OCI-LY7 (cell line): ENCODE data around the gene INSRR. TPM values are rescaled to one million over a fixed set of nuclear protein-coding genes. Genes with fewer than 3 reads are reported as not detected.

Source experiments
- BruUV-seq: library from RNA; stranded (reverse); fragments of 400-500 nt; replicated peaks from 2 replicates; lab custom pipeline; 2021; lab: Mats Ljungman, UMichigan
- CTCF ChIA-PET: fragments of 300-600 bp; sonication (Branson Sonifier 250); formaldehyde crosslinking; loops from one replicate; lab custom pipeline; 2022; ENCODE audit warnings: antibody characterized with exemption; ENCODE audit not compliant: unreplicated experiment; lab: Charles Lee
- POLR2A ChIA-PET: fragments of 300-600 bp; sonication (Branson Sonifier 250); formaldehyde crosslinking; loops from one replicate; lab custom pipeline; 2022; ENCODE audit warnings: antibody characterized with exemption; lab: Charles Lee
- DNase-seq: peaks from one replicate; pipeline ENCODE4 v3.0.0-alpha.2; 2015; ENCODE audit warnings: low spot score
- H2AFZ ChIP-seq: fragments of 200-600 bp; sonication (generic), shearing (Covaris generic); 2 replicates; pipeline ENCODE4 v1.6.1; 2014; ENCODE audit warnings: mild to moderate bottlenecking, antibody characterized with exemption, low read length, moderate library complexity
- H3K27ac ChIP-seq: fragments of 200-600 bp; sonication (generic); 2 replicates; pipeline ENCODE4 v1.5.1; 2014; ENCODE audit warnings: mixed run types, low read depth, mild to moderate bottlenecking, moderate library complexity, low read length, inconsistent platforms; ENCODE audit not compliant: poor library complexity, severe bottlenecking
- H3K36me3 ChIP-seq: fragments of 200-600 bp; sonication (generic); 2 replicates; pipeline ENCODE4 v1.6.1; 2014; ENCODE audit warnings: mild to moderate bottlenecking, antibody characterized with exemption, low read length, moderate library complexity, mixed read lengths; ENCODE audit not compliant: insufficient read depth
- H3K4me1 ChIP-seq: fragments of 200-600 bp; sonication (generic); 2 replicates; pipeline ENCODE4 v1.5.1; 2014; ENCODE audit warnings: mild to moderate bottlenecking, low read length; ENCODE audit not compliant: insufficient read depth, poor library complexity, severe bottlenecking
- H3K4me2 ChIP-seq: fragments of 200-600 bp; sonication (generic); 2 replicates; pipeline ENCODE4 v1.6.1; 2014; ENCODE audit warnings: mild to moderate bottlenecking, low read length
- H3K4me3 ChIP-seq: fragments of 200-600 bp; sonication (generic); 2 replicates; pipeline ENCODE4 v1.5.1; 2014; ENCODE audit warnings: mild to moderate bottlenecking, low read depth, low read length; ENCODE audit not compliant: poor library complexity, severe bottlenecking
- H3K79me2 ChIP-seq: fragments of 200-600 bp; sonication (generic); 2 replicates; pipeline ENCODE4 v1.6.1; 2016; ENCODE audit warnings: low read depth, mild to moderate bottlenecking, low read length, moderate library complexity, mixed read lengths; ENCODE audit not compliant: insufficient read depth
- H3K9me2 ChIP-seq: fragments of 200-600 bp; sonication (generic); 2 replicates; pipeline ENCODE4 v1.6.1; 2016; ENCODE audit warnings: mild to moderate bottlenecking, low read length, mixed read lengths; ENCODE audit not compliant: insufficient read depth
- H3K9me3 ChIP-seq: fragments of 200-600 bp; sonication (generic); 2 replicates; pipeline ENCODE4 v1.6.1; 2014; ENCODE audit warnings: mild to moderate bottlenecking, mixed run types, low read length, mixed read lengths
- H4K20me1 ChIP-seq: fragments of 200-600 bp; sonication (generic); 2 replicates; pipeline ENCODE4 v1.6.1; 2014; ENCODE audit warnings: mild to moderate bottlenecking, antibody characterized with exemption, low read length, moderate library complexity, mixed read lengths; ENCODE audit not compliant: insufficient read depth
- CTCF ChIP-seq: fragments of 200-600 bp; sonication (generic); conservative IDR thresholded peaks from 2 replicates; pipeline ENCODE4 v1.5.1; 2014; ENCODE audit warnings: mild to moderate bottlenecking, antibody characterized with exemption, low read length, moderate library complexity, mixed read lengths
- EZH2phosphoT487 ChIP-seq: fragments of 200-600 bp; sonication (generic); IDR thresholded peaks from 2 replicates; pipeline ENCODE4 v1.6.1; 2018; ENCODE audit warnings: low read depth, borderline replicate concordance, mild to moderate bottlenecking, mixed run types, antibody characterized with exemption, low read length, moderate library complexity, mixed read lengths
- intact Hi-C: fragments of 100-400 bp; cut with micrococcal nuclease; formaldehyde crosslinking; loops from one replicate; pipeline ENCODE4 v1.10.0; 2022; ENCODE audit not compliant: unreplicated experiment
- total RNA-seq, 2 experiments: library from RNA; depleted of rRNA in 1 of 2; stranded (reverse); fragments of >200 nt in 1 of 2; shearing (Covaris generic) in 1 of 2; gene quantifications; 2 replicates each; pipeline ENCODE4 v1.2.3, GENCODE V29; 2014 to 2022

INSRR gene
- total RNA-seq, 2 experiments from 2014 or later, result not detected

GRCh38 chr1:156893048-156893953 is 34.4 kb upstream of the INSRR start, which contains the start of gene PEAR1:
PEAR1 (plus strand) TSS chr1:156893718; CDS start chr1:156903927, 10,209 bp downstream.
- H3K9me2 ChIP-seq, result no peaks in the 10 kb centered on the region
- no peak within 1 kb of the TSS for H2AFZ ChIP-seq
- no peaks in the 10 kb centered on the region for H3K9me3 ChIP-seq
- H3K4me1 ChIP-seq, result no peaks in the 10 kb centered on the region
- TF ChIP-seq EZH2phosphoT487 (no peak), CTCF (no peak)
- H3K36me3 ChIP-seq, result no peaks in the 10 kb centered on the region
- no TSS peak for BruUV-seq
- H3K79me2 ChIP-seq, result no peaks in the 10 kb centered on the region
- H3K27ac ChIP-seq, result no peak within 1 kb of the TSS
- ChIA-PET CTCF (no interaction called here), POLR2A (no interaction called here)
- H3K4me2 ChIP-seq, result no peak within 1 kb of the TSS
- no peaks in the 10 kb centered on the region for H4K20me1 ChIP-seq
- intact Hi-C loops, result no loop called here
- no peak within 1 kb of the TSS for H3K4me3 ChIP-seq
- DNase-seq, result no peak

- ChIA-PET CTCF (interaction anchor here (0.6 kb wide), 1 partner anchor 65 kb away, joined by 3 read pairs; no protein-coding TSS in a partner anchor), POLR2A (no interaction called here)
- Histone ChIP-seq H3K4me2 (no peak overlapping the region), H3K4me3 (no peak overlapping the region), H3K9me3 (no peaks in the 10 kb centered on the region), H3K36me3 (no peaks in the 10 kb centered on the region), H3K79me2 (no peaks in the 10 kb centered on the region), H4K20me1 (no peaks in the 10 kb centered on the region), H2AFZ (no peak overlapping the region), H3K9me2 (no peaks in the 10 kb centered on the region), H3K27ac (no peak overlapping the region), H3K4me1 (no peaks in the 10 kb centered on the region)
- BruUV-seq, result no TSS peak
- intact Hi-C loops, result no loop called here
- TF ChIP-seq EZH2phosphoT487 (no peak), CTCF (peak; percentile 82)
- peak; percentile 71 for DNase-seq
These were observed 33.5 kb upstream of the INSRR start for GRCh38 chr1:156892190-156893047.
